ENCODE measurements around the gene CTSF.
"Not testable (repeated sequence)": the region's sequence is repeated elsewhere in the genome, so short reads cannot be mapped to it uniquely, and the experiment has no call there.

The CTSF gene

DNA sequence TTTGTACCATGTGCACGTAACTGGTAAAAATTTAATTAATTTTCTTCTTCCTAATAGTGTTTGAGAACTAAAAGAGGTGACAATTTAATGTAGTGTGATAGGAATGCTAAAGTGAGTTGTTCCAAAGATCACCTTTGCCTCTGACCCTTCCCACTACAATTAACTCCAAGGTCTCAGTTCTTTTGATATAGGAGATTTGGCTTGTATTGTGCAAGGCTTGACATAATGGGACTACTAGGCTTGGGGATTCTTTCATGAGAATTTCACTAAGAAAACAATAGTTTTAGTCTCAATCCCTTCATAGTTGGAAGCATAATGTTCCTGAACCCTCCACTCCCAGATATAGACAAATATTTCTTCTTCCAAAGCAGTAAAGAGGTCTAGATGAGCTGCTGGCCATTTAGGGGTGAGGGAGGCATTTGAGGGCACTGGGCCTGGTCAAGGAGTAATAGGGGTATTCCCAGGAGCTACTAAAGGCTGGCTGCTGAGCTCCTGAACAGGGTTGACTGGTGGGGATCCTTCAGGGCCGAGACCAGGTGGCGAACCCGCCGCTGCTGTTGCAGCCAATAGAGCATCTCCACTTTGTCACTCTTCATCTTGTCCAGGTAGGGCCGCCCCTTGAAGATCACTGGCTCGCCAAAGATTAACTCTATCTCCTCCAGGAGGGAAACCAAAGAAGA lies 21.7 kb upstream of the CTSF start:
- no peak for DNase-seq (ENCODE audit: low spot score)

DNA sequence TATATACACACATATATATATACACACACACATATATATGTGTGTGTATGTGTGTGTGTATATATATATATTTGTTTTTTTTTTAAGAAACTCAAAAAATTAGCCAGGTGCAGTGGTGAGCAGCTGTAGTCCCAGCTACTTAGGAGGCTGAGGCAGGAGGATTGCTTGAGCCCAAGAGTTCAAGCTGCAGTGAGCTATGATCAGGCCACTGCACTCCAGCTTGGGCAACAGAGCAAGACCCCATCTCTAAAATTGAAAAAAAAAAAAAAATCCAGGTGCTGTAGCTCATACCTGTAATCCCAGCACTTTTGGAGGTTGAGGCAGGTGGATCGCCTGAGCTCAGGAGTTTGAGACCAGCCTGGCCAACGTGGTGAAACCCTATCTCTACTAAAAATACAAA lies 20.9 kb upstream of the CTSF start:
- DNase-seq (ENCODE audit: low spot score) = not testable (repeated sequence)

DNA sequence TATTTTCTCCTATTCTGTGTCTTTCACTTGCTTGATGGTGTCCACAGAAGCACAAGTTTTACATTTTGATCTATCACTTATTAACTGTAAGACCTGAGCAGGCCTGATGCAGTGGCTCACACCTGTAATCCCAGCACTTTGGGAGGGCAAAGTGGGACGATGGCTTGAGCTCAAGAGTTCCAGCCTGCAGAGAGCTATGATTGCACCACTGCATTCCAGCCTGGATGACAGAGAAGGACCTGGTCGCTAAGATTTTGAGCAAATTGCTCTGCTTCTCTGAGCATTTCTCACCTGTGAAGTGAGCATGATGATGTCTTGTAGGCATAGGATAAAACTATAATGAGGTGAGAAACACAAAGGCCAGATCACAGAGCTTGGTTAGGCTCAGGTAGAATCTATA lies 17.7 kb upstream of the CTSF start:
- no peak for DNase-seq (ENCODE audit: low spot score)

DNA sequence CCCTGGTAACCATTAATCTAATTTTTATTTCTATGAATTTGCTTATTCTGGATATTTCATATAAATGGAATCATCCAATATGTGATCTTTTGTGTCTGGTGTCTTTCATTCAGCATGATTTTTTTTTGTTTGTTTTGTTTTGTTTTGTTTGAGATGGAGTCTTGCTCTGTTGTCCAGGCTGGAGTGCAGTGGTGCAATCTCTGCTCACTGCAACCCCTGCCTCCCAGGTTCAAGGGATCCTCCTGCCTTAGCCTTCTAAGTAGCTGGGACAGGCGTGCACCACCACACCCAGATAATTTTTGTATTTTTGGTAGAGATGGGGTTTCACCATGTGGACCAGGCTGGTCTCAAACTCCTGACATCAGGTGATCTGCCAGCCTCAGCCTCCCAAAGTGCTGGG lies 17.0 kb upstream of the CTSF start:
- not testable (repeated sequence) for DNase-seq (ENCODE audit: low spot score)

DNA sequence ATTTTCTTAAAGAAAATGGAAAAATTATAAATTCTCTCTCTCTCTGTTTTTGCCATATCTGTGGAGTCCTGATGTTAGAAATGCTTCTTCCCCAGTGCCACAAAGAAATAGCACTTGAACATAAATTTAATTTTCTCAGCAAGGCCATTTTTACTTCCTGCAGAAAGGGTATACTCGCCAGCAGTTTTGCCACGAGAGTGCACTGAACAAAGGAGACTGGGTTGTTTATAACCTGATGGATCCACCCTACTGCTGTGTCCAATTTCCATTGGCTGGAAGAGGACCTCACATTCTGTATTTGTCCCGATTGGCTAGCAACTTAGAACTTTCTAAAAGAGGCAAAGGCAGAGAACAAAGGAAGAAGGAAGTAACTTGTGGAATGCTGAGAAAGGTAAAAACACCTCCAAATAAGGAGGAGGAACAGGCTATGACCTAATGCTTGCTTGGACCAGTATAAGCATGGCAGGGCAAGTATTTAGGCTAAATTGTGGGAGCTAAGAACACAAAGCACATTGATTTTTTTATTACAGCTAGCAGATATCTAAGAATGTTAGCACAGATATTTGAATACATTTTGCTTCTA lies 14.2 kb upstream of the CTSF start:
- not testable (repeated sequence) for DNase-seq (ENCODE audit: low spot score)

DNA sequence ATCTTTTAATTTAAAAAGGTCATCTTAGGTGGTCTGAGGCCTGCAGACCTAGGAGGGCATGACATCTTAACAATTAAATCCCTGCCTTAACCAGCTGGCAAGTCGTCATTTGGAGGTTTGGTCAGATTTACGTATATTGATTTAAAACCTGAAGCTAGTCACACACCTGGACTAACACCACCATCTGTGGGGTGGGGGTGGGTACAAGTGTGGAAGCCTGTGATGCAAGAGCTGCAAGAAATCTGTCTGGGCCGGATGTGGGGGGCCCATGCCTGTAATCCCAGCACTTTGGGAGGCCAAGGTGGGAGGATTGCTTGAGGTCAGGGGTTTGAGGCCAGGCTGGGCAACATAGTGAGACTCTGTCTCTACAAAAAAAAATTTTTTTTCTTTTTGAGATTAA lies 12.9 kb upstream of the CTSF start:
- no peak for DNase-seq (ENCODE audit: low spot score)

DNA sequence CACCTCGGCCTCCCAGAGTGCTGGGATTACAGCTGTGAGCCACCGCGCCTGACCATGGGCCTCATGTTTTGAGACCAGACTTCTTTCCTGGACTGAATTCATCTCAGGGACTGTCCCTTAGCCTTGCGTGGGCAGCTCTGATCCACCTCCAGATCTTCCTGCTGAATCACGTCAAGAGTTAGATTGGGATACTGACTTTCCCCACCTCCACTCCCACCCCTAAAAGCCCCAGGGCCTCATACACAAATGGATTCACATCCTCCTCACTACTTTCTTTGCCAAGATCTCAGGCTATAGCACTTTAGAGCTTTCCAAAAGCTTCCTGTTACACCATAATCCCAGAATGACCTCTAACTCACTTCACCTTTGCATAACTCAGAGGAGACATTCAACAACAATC lies 12.4 kb upstream of the CTSF start:
- no peak for DNase-seq (ENCODE audit: low spot score)

DNA sequence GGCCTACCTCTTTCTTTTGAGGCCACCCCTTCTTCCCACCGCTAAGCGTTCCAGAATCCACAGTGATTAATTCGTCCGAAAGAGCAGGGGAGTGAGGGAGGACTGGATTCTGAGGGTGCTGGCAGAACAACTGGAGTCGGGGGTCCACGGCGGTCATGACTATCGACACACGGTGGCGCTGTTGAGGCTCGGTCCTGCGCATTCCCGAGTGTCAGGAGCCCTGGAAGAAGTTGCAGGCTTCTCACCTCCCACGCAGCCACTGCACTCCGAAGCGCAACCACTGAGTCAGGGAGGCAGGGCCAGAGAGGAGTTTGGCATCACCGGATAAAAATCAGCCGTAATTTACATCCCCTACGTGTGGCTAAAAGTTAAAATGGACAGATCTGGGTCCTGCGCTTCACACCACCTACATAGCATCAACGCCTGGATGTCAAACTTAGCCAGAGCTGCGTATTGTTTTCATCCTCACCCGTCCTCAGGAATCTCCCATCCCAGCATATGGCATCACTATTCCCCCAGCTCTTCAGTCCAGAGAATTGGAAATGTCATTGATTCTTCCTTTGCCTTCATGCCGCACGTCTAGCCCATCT lies 10.7 kb upstream of the CTSF start:
- peak; percentile 74 for DNase-seq (ENCODE audit: low spot score)

DNA sequence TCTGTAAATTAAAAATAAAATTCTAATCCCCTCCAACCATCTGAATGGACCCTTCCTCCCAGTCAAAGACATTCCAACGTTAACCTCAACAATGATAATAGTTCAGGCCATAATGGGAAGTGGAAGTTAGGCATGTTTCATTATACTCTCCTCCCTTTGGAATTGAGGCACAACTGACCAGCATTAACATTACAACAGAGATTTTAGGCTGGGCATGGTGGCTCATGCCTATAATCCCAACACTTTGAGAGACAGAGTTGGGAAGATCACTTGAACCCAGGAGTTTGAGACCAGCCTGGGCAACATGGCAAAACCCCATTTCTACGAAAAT lies 2.4 kb upstream of the CTSF start:
- no peak for DNase-seq (ENCODE audit: low spot score)

DNA sequence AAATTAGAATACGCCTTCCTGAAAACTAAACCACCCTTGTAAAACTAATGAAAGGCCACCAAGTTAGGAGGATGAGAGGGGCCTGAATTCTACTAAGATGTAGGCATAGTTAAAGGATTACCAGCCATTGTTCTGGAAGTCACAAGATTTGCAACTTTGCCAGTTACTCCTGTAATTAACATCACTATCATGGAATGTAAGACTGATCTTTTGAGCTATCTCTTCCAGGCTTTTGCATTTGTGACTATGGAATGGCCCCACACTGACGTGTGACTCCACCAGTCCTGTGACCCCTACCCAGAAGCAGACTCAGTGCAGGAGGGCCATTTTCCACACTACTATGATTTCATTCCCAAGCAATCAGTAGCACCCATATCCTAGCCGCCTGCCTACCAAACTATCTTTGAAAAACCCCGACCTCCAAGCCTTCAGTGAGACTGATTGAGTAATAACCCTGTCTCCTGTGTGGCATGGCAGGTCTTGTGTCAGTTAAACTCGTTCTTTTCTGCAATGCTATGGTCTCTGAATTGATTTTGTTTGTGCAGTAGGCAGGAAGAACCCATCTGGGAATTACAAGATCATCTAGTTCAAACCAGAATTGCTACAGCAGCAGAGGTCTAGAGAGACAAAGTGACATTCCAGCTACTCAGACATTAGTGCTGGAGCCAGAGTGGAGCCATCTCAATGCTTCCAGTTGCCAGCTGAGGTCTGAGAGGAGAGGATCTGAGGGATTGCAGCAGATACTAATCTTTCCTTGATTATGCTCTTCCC lies 1.9 kb upstream of the CTSF start:
- no peak for DNase-seq (ENCODE audit: low spot score)

DNA sequence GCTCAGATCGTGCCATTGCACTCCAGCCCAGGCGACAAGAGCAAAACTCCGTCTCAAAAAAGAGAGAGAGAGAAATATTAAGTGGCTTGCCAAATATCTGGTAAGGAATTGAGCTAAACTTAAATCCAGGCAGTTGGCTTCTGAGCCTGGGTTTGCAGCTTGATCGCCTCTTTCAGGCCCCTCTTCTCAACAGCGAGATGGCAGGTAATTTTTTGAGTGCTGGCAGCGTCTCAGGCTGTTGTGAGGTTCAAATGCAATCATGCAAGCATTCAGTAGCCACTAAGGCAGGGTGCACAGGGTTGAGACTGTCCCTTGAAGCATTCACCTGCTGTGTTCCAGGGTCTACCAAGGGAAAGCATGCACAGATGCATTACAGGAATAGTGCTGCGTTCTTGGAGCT lies 670 bp upstream of the CTSF start:
- no peak for DNase-seq (ENCODE audit: low spot score)

DNA sequence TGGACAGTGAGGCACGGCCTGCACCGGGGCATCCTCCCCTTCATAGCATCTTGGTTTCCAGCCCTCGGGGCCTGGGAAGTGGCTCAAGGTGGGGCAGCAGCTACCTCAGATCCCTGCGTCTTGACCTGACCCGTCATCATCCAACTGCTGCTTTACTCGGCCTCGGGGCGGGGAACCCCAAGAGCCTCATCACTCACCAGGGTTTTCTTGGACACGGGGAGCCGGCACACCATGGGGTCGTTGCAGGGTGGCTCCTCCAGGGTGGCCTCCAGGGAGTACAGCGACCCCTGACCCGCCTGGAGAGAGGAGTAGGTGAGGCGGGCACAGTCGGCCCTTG lies 651 bp downstream of the CTSF start:
- no peak for DNase-seq (ENCODE audit: low spot score)

DNA sequence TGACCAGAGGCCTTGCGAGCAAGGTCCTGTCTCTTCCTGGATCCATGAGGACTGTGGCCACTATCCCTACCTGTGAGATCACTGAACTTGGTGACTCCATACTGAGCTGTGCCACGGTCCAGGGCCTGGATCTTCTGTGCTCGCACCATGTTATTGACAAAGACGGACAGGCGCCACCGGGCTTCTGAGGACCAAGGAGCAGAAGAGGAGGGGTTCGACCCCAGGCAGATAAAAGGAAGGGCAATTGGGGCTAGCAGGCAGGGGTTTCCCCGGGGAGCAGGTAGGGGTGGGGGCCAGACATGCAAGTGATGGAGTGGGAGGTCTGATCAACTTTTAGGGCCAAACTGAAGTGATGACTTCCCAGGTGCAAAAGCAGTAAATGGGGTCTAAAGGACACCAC lies 2.2 kb downstream of the CTSF start:
- no peak for DNase-seq (ENCODE audit: low spot score)

DNA sequence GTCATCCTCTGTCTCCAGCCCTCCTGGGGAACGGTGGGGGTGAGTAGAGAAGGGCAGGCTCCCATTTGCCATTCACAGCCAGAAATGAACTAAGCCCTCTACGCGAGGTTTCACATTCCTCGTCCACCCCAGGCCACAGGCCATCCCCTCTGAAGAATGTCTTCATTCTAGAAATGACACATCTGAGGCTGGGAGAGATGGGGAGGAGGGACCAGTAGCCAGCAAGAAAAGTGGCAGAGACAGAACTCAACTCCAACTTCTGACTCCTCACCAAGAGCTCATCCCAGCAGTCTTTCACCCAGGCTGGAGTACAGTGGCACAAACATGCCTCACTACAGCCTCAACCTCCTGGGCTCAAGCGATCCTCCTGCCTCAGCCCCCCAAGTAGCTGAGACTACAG lies 3.4 kb downstream of the CTSF start:
- no peak for DNase-seq (ENCODE audit: low spot score)

DNA sequence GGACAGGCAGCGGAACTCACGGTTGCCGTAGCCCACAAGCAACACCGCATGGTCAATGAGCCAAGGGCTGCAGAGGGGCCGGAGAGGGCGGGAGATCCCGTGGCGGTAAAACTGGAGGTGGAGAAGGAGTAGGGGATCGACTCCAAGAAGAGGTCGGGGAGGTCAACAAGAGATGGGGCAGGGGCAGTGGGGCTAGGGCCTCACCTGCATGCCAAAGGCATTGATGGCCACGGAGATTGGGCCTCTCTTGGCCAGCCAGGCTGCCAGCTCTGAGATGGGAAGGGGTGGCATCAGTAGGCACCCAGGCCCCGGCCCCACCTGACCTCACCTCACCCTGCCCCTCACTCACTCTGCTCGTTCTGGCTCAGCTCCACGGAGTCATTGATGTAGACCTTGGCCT lies 3.9 kb downstream of the CTSF start:
- DNase-seq (ENCODE audit: low spot score) = no peak

DNA sequence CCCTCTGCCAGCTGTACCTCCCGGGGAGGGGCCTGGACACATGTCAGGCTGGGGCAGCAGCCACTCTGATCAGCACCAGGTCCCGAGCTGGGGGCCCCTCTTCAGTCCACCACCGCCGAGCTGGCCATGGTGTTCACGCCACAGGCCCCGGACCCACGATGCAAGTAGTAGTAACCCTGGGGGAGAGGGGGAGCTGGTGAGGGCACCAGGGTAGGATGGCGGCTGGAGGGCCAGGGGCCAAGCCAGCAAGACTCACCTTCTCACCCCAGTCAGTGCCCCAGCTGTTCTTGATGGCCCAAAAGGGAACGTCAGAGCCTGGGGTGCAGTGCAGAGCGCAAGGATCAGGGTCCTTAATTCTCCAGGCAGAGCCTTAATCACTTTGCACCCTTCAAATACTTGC lies 4.6 kb downstream of the CTSF start:
- no peak for DNase-seq (ENCODE audit: low spot score)

DNA sequence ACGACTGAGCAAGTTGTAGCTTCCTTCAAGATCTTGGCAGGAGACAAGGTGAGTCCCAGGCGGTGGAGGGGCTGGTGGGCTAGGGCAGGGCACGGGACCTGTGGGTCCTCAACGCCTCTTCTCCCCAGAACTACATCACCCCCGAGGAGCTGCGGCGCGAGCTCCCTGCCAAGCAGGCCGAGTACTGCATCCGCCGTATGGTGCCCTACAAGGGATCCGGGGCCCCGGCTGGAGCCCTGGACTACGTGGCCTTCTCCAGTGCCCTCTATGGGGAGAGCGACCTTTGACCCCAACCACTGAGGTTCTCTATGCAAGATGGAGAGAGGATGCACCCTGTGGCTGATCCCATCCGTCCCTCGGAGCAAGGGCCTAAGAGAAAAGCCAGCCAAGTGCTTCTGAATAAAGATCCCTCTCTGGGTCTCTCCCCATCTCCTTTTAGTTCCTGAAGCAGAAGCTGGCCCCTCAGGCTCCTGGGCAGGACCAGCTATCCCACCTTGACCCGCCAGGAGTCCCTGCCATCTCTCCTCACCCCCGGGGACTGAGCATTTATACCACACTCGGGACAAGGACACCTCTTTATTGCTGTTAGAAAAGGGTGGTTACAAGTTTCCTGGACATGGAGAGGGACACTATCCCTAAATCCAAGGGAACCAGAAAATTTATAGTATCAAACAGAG lies 5.4 kb downstream of the CTSF start:
- DNase-seq (ENCODE audit: low spot score) = no peak

DNA sequence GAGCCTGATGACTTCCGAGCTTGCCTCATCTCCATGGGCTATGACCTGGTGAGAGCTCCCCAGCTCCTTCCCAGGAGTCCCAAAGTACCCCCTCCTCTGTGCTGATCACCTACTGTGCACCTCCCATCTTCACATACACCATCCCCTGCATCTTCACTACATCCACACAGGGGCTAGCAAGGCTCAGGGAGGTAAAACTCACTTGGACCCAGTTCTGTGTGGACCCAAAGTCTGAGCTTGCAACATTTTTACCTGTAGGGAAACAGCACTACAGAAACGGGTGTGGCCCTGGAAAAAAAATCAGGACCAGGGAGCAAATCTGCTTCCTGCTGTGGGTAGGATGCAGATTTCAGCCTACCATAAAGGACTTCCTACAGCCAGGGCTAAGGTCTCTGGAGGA lies 6.1 kb downstream of the CTSF start:
- no peak for DNase-seq (ENCODE audit: low spot score)

DNA sequence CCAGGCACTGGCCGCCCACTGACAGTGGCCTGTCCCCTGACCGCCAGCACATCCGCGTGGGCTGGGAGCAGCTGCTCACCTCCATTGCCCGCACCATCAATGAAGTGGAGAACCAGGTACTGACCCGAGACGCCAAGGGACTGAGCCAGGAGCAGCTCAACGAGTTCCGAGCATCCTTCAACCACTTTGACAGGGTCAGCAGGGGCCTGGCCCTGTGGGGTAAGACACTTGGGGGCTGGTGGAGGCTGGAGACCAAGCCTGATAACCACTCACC lies 6.5 kb downstream of the CTSF start:
- DNase-seq (ENCODE audit: low spot score) = no peak

DNA sequence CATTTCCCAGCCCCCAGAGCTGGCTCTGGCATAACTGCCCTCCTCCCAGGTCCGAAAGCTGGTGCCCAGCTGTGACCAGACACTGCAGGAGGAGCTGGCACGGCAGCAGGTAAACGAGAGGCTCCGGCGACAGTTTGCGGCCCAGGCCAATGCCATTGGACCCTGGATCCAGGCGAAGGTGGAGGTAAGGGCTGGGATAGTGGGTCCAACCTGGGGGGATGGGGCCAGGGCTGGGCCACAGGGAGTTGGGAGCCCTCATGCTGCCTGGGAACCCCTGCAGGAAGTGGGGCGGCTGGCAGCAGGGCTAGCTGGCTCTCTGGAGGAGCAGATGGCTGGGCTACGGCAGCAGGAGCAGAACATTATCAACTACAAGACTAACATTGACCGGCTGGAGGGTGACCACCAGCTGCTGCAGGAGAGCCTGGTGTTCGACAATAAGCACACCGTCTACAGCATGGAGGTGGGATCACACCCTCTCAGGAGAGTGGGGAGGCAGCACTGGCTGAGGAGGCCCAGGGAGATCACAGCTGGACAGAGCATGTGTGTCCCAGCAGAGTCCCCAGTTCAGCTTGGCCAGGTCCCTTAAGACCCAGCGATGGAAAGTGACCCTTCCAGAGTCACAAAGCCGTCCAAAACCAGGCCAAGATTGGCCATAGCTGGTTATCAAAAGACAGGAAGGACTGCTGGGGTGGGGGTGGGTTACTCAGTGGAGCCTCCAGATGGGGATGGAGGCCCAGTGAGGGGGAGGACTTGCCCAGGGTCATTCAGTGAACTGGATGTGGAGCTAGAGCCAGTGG lies 7.0 kb downstream of the CTSF start:
- no peak for DNase-seq (ENCODE audit: low spot score)

DNA sequence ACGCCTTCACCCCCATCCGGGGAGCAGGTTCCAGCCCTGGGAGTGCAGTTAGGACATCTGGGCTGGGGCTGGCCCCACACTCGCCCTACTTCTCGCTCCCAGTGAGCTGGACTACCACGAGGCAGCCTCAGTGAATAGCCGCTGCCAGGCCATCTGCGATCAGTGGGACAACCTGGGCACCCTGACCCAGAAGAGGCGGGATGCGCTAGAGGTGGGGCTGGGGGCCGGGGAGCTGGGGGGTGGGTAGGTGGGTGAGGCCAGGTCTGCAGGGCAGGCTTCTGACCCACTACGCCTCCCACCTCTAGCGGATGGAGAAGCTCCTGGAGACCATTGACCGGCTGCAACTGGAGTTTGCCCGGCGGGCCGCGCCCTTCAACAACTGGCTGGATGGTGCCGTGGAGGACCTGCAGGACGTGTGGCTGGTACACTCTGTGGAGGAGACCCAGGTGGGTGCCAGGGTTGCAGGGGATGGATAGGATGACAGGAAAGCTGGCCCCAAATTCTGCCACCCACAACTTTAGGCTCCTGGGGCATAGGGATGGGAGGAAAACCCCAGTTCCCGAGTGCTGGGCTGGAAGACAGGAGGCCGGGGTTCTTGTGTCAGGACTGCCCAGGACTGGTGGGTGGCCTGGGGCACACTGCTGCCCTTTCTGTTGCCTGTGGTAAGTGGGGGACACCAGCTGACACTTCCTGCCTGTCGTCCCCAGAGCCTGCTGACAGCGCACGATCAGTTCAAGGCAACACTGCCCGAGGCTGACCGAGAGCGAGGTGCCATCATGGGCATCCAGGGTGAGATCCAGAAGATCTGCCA lies 8.3 kb downstream of the CTSF start:
- DNase-seq (ENCODE audit: low spot score) = no peak

Data from RKO (cell line).